HCT116 (cell line): ENCODE results near the gene CTTNBP2NL. TPM values are rescaled to one million over a fixed set of nuclear protein-coding genes. Genes with fewer than 3 reads are reported as not detected.

Experiments used
- ATAC-seq: fragments of 200-7000 bp; cut with Tn5 transposase; 2 replicates; pipeline ENCODE4 v1.9.1; 2020; ENCODE audit warnings: mild to moderate bottlenecking, moderate library complexity
- BruUV-seq: library from RNA; stranded (reverse); fragments of 400-500 nt; replicated peaks from 2 replicates; lab custom pipeline; 2021; lab: Mats Ljungman, UMichigan
- CTCF ChIA-PET: fragments of 300-600 bp; sonication (Branson Sonifier 250); formaldehyde crosslinking; loops from one replicate; lab custom pipeline; 2021; ENCODE audit warnings: antibody characterized with exemption; lab: Charles Lee
- POLR2A ChIA-PET: fragments of 300-600, 350-600 bp; sonication (Branson Sonifier 250); formaldehyde crosslinking; loops from one replicate; lab custom pipeline; 2021; ENCODE audit warnings: antibody characterized with exemption; lab: Charles Lee
- RAD21 ChIA-PET, 2 experiments: fragments of 300-600 bp; sonication (Branson Sonifier 250); formaldehyde crosslinking; loops; one replicate each; lab custom pipeline; 2023; ENCODE audit warnings: low total read pairs in 2 of 2; ENCODE audit not compliant: uncharacterized antibody in 2 of 2, unreplicated experiment in 2 of 2, low non-redundant PET in 1 of 2; lab: Charles Lee
- DNase-seq: peaks from one replicate; pipeline ENCODE4 v3.0.0-alpha.2; 2010; ENCODE audit warnings: low read depth, low spot score
- H2AFZ ChIP-seq: fragments of 200-600 bp; shearing (Covaris generic), sonication (generic); 2 replicates; pipeline ENCODE4 v1.6.1; 2017; ENCODE audit warnings: low read depth, mixed run types, mixed read lengths, antibody characterized with exemption, low read length; ENCODE audit not compliant: poor library complexity, severe bottlenecking
- H3K27ac ChIP-seq: 2 replicates; pipeline ENCODE4 v1.5.1; 2012; ENCODE audit warnings: low read depth, low read length
- H3K27me3 ChIP-seq: fragments of 200-600 bp; sonication (generic); 2 replicates; pipeline ENCODE4 v1.6.1; 2016; ENCODE audit warnings: mixed run types, low read length, mixed read lengths; ENCODE audit not compliant: insufficient read depth
- H3K36me3 ChIP-seq, 2 experiments: fragments of 200-500 bp in 1 of 2; fragments of 200-600 bp in 1 of 2; sonication (Bioruptor generic) in 1 of 2; sonication (generic) in 1 of 2; 2 replicates each; pipeline versions ENCODE4 v1.5.1 to v1.6.1; 2014 to 2016; ENCODE audit warnings: low read length in 2 of 2, inconsistent platforms in 1 of 2, mixed read lengths in 1 of 2, mixed run types in 1 of 2; ENCODE audit not compliant: insufficient read depth in 2 of 2, control insufficient read depth in 1 of 2
- H3K4me1 ChIP-seq, 2 experiments: fragments of 200-600 bp in 1 of 2; sonication (generic) in 1 of 2; 2 replicates each; pipeline versions ENCODE4 v1.5.1 to v1.6.1; 2012 to 2017; ENCODE audit warnings: low read length in 2 of 2, inconsistent platforms in 1 of 2, mild to moderate bottlenecking in 1 of 2, mixed read lengths in 1 of 2, mixed run types in 1 of 2, moderate library complexity in 1 of 2; ENCODE audit not compliant: insufficient read depth in 2 of 2, control insufficient read depth in 1 of 2
- H3K4me2 ChIP-seq: fragments of 200-600 bp; sonication (generic); 2 replicates; pipeline ENCODE4 v1.6.1; 2017; ENCODE audit warnings: mixed run types, low read length, mixed read lengths
- H3K4me3 ChIP-seq, 2 experiments: fragments of 200-600 bp in 1 of 2; sonication (generic) in 1 of 2; replicated peaks in 1 of 2; 2 replicates each; pipeline ENCODE4 v1.5.1; 2011 to 2016; ENCODE audit warnings: low read length in 2 of 2, control low read depth in 1 of 2, low read depth in 1 of 2, mild to moderate bottlenecking in 1 of 2, mixed read lengths in 1 of 2, mixed run types in 1 of 2
- H3K79me2 ChIP-seq: fragments of 200-600 bp; sonication (generic); 2 replicates; pipeline ENCODE4 v1.6.1; 2017; ENCODE audit warnings: mild to moderate bottlenecking, mixed run types, low read length, moderate library complexity, mixed read lengths; ENCODE audit not compliant: insufficient read depth
- H3K9ac ChIP-seq: fragments of 200-600 bp; sonication (generic); 2 replicates; pipeline ENCODE4 v1.6.1; 2016; ENCODE audit warnings: low read length, mixed read lengths
- H3K9me2 ChIP-seq: fragments of 200-600 bp; sonication (generic), shearing (Covaris generic); 2 replicates; pipeline ENCODE4 v1.6.1; 2017; ENCODE audit warnings: mixed run types, mild to moderate bottlenecking, moderate library complexity; ENCODE audit not compliant: insufficient read depth
- H3K9me3 ChIP-seq, 2 experiments: fragments of 200-500 bp in 1 of 2; fragments of 200-600 bp in 1 of 2; sonication (Bioruptor generic) in 1 of 2; sonication (generic) in 1 of 2; 2 replicates each; pipeline ENCODE4 v1.6.1; 2014 to 2017; ENCODE audit warnings: low read length in 2 of 2, mixed read lengths in 2 of 2, inconsistent platforms in 1 of 2, low read depth in 1 of 2, mild to moderate bottlenecking in 1 of 2, mixed run types in 1 of 2, moderate library complexity in 1 of 2; ENCODE audit not compliant: control insufficient read depth in 1 of 2, insufficient read depth in 1 of 2
- H4K20me1 ChIP-seq: fragments of 200-600 bp; sonication (generic), shearing (Covaris generic); 2 replicates; pipeline ENCODE4 v1.6.1; 2017; ENCODE audit warnings: mixed run types, mild to moderate bottlenecking, moderate library complexity; ENCODE audit not compliant: insufficient read depth
- CBX3 ChIP-seq: IDR thresholded peaks from 2 replicates; pipeline ENCODE4 v1.6.1; 2012; ENCODE audit warnings: low read depth
- ELF1 ChIP-seq: IDR thresholded peaks from 2 replicates; pipeline ENCODE4 v1.6.1; 2012; ENCODE audit warnings: low read depth, borderline replicate concordance
- RAD21 ChIP-seq: IDR thresholded peaks from 2 replicates; pipeline ENCODE4 v1.6.1; 2012; ENCODE audit warnings: low read depth, mild to moderate bottlenecking
- YY1 ChIP-seq: IDR thresholded peaks from 2 replicates; pipeline ENCODE4 v1.6.1; 2011; ENCODE audit warnings: low read length, low read depth, moderate library complexity, mild to moderate bottlenecking; ENCODE audit not compliant: insufficient replicate concordance; ENCODE audit errors: extremely low read depth
- intact Hi-C: fragments of 100-400 bp; cut with micrococcal nuclease; formaldehyde crosslinking; loops from 2 replicates; pipeline ENCODE4 v1.10.0; 2022
- total RNA-seq: library from RNA; stranded (reverse); gene quantifications from one replicate; pipeline ENCODE4 v1.2.1, GENCODE V29; 2021; ENCODE audit not compliant: unreplicated experiment
- TF ChIP-seq, protein P1 (sequence below): IDR thresholded peaks from 2 replicates; pipeline ENCODE4 v1.6.1; 2012; ENCODE audit warnings: low read depth
- TF ChIP-seq, protein P2 (sequence below): IDR thresholded peaks from 2 replicates; pipeline ENCODE4 v1.6.1; 2012

The CTTNBP2NL gene
- total RNA-seq, 1 experiment from 2014 or later, result 18.0 TPM

DNA sequence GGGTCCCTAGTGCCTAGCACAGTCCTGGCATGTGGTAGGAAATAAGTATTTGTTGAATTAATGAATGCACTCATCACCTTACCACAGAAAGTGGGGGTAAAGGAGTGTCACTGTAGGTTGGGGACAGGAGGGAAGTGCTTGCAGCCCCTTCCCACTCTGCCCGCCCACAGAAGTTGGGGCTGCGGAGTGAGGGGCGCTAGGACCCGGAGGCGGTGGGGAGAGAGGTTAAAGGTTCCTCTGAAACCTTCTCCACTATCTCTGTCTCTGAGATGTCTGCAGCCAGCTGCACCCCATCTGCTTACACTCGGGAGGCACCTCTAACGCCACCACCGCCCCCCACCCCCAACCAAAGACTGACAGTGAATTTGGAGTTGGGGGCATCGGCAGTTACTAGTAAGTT lies 111.3 kb downstream of the CTTNBP2NL start:
- no peaks in the 10 kb centered on the region for H3K79me2 ChIP-seq
- ChIA-PET RAD21 (no interaction called here), POLR2A (no interaction called here), CTCF (no interaction called here)
- intact Hi-C loops, result loop anchor here (10.0 kb wide), 1 partner anchor 107 kb away; the partner anchor contains the start of genes CAPZA1 and ST7L
- no TSS peak for BruUV-seq
- H3K36me3 ChIP-seq, result no peaks in the 10 kb centered on the region
- H3K4me3 ChIP-seq, result peak overlapping the region in 1 of 2 experiments; percentile 63; a peak in 2 of 4 replicates
- H3K4me2 ChIP-seq, result peak overlapping the region; percentile 100
- DNase-seq, result no peak
- no peak for ATAC-seq
- no peaks in the 10 kb centered on the region for H3K9me2 ChIP-seq
- TF ChIP-seq YY1, result no peak
- TF ChIP-seq, protein P1, sequence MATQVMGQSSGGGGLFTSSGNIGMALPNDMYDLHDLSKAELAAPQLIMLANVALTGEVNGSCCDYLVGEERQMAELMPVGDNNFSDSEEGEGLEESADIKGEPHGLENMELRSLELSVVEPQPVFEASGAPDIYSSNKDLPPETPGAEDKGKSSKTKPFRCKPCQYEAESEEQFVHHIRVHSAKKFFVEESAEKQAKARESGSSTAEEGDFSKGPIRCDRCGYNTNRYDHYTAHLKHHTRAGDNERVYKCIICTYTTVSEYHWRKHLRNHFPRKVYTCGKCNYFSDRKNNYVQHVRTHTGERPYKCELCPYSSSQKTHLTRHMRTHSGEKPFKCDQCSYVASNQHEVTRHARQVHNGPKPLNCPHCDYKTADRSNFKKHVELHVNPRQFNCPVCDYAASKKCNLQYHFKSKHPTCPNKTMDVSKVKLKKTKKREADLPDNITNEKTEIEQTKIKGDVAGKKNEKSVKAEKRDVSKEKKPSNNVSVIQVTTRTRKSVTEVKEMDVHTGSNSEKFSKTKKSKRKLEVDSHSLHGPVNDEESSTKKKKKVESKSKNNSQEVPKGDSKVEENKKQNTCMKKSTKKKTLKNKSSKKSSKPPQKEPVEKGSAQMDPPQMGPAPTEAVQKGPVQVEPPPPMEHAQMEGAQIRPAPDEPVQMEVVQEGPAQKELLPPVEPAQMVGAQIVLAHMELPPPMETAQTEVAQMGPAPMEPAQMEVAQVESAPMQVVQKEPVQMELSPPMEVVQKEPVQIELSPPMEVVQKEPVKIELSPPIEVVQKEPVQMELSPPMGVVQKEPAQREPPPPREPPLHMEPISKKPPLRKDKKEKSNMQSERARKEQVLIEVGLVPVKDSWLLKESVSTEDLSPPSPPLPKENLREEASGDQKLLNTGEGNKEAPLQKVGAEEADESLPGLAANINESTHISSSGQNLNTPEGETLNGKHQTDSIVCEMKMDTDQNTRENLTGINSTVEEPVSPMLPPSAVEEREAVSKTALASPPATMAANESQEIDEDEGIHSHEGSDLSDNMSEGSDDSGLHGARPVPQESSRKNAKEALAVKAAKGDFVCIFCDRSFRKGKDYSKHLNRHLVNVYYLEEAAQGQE, result no peak
- no peak for TF ChIP-seq ELF1
- H3K9me3 ChIP-seq, result no peaks in the 10 kb centered on the region
- no peak overlapping the region for H2AFZ ChIP-seq
- H3K27ac ChIP-seq, result no peak overlapping the region
- no peaks in the 10 kb centered on the region for H3K27me3 ChIP-seq
- H3K9ac ChIP-seq, result no peak overlapping the region
- no peaks in the 10 kb centered on the region for H4K20me1 ChIP-seq
- peaks cover 9 to 17% of the 10 kb centered on the region in 2 experiments; a peak in 3 of 4 replicates for H3K4me1 ChIP-seq

DNA sequence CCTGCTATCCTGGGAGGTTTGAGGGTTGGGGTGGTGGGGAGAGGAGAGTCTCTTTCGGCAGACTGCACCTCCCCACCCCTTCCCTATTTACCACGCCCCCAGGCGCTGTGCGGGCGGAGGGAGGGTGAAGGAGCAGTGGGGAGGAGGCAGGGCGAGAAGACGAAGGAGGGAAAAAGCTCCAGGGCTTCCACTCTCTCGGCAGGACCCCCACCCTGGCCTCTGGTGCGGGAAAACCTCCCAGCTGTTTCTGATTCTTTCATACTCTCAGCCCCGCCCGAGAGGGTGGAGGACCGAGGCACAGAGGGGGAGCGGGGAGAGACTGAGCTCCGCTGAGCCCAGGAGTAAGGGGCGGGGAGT lies 111.9 kb downstream of the CTTNBP2NL start:
- no peaks in the 10 kb centered on the region for H4K20me1 ChIP-seq

More for the DNA sequence above, 111.9 kb downstream of the CTTNBP2NL start:
- Histone ChIP-seq H3K9ac (peak overlapping the region; percentile 44), H2AFZ (peak overlapping the region; percentile 77), H3K4me1 (peaks cover 9 to 17% of the 10 kb centered on the region in 2 experiments; a peak in 3 of 4 replicates), H3K27ac (no peak overlapping the region), H3K4me3 (peak overlapping the region; percentile 52 to 63), H3K4me2 (peak overlapping the region; percentile 100), H3K9me2 (no peaks in the 10 kb centered on the region), H3K27me3 (no peaks in the 10 kb centered on the region), H3K9me3 (no peaks in the 10 kb centered on the region), H3K36me3 (no peaks in the 10 kb centered on the region), H3K79me2 (no peaks in the 10 kb centered on the region)
- POLR2A ChIA-PET, result no interaction called here
- DNase-seq, result no peak
- no TSS peak for BruUV-seq
- TF ChIP-seq, protein P2, sequence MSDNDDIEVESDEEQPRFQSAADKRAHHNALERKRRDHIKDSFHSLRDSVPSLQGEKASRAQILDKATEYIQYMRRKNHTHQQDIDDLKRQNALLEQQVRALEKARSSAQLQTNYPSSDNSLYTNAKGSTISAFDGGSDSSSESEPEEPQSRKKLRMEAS, result no peak
- TF ChIP-seq CBX3 (no peak), ELF1 (no peak), RAD21 (no peak), YY1 (no peak)
- RAD21 ChIA-PET, result no interaction called here
- intact Hi-C loops, result loop anchor here (10.0 kb wide), 1 partner anchor 107 kb away; the partner anchor contains the start of genes CAPZA1 and ST7L
- CTCF ChIA-PET, result no interaction called here
- peak; percentile 62 for ATAC-seq
